ENCODE measurements around the gene ASB16. TPM values are rescaled to one million over a fixed set of nuclear protein-coding genes. Genes with fewer than 3 reads are reported as not detected.
A peak's percentile ranks its signal among the peaks of the same experiment; 100 is the strongest.

The ASB16 gene
- total RNA-seq, 1 experiment from 2014 or later, result 0.11 TPM

DNA sequence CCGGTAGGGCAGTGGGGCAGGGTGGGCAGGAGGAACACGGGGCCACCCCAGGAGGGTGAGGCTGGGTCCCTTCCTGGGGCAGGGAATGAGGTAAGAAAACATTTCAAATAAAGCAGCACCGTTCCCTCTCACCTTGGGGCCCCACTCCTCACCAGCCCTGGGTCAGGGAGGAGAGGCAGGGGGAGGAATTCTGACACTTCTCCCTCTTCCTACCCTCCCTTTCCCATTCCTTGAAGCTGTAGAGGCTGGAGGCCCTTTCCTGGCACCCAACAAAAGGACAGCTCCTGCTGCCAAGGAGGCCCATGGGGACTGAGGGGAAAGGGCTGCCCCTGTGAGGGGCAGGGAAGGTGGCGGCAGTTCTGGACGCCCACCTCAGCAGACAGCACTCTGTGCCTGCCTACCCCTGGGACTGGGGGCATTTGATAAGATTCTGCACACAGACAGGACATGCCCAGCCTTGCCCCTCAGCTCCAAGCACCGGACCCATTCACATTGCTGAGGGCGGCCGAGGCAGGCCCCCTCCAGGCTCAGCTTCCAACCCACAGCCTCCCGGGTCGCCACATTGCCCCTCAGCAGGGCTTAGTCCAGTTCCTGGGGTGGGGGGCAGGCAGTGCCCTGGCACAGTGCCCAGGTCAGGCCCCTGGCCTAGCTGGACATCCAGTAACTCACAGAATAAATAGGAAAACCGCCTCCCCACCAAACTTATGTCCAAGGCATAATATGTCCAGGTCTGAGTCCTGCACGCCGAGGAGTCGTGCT lies 23.0 kb downstream of the ASB16 start:
- POLR2A ChIA-PET, result no interaction called here
- no peaks in the 10 kb centered on the region for H3K27me3 Mint-ChIP-seq (ENCODE audit: low read depth)
- no peak for ATAC-seq
- H3K4me1 Mint-ChIP-seq, result peaks cover 28% of the 10 kb centered on the region
- H3K27ac Mint-ChIP-seq, result peak overlapping the region; percentile 78; the same call in 1 of the 2 replicates
- H3K4me3 Mint-ChIP-seq, result no peak overlapping the region
- CTCF ChIA-PET, result interaction anchor here (1.2 to 2.4 kb wide), 2 partner anchors 13 to 16 kb away, joined by 3 to 7 read pairs; no protein-coding TSS in a partner anchor
- DNase-seq (ENCODE audit: low spot score), result no peak
- H3K36me3 Mint-ChIP-seq, result peaks cover 46% of the 10 kb centered on the region
- TF ChIP-seq ZNF138 (CRISPR knock-in tag; conservative IDR thresholded peaks at IDR 0.05) (no peak), MXD4 (CRISPR knock-in tag; IDR thresholded peaks at IDR 0.05; ENCODE audit: borderline replicate concordance) (no peak), ZNF423 (CRISPR knock-in tag; IDR thresholded peaks at IDR 0.05) (no peak)
- TF ChIP-seq, protein P1, sequence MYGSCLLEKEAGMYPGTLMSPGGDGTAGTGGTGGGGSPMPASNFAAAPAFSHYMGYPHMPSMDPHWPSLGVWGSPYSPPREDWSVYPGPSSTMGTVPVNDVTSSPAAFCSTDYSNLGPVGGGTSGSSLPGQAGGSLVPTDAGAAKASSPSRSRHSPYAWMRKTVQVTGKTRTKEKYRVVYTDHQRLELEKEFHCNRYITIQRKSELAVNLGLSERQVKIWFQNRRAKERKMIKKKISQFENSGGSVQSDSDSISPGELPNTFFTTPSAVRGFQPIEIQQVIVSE (CRISPR knock-in tag; IDR thresholded peaks at IDR 0.05; ENCODE audit: borderline replicate concordance), result no peak
- no peaks in the 10 kb centered on the region for H3K9me3 Mint-ChIP-seq

DNA sequence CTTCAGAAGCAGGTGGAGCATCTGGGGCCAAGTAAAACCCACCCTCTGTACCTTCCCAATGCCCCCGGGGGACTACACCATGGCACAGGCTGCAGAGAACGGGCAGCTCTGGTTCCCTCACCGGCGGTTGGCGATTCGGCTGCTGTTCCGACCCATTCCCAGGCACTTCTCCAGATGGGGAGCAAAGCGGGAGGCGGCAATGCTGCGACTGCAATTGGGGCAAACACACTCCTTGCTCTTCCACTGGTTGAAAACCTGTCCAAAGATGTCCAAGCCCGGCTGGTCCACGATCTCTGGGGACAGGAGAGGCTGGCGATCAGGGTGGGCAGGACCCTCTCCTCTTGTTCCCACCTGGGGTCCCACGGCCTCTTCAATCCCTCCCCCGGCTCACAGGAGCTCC lies 26.6 kb downstream of the ASB16 start:
- H3K4me1 Mint-ChIP-seq, result peaks cover 25% of the 10 kb centered on the region
- H3K27me3 Mint-ChIP-seq (ENCODE audit: low read depth), result no peaks in the 10 kb centered on the region
- no peak overlapping the region for H3K4me3 Mint-ChIP-seq
- ATAC-seq (no peak), DNase-seq (ENCODE audit: low spot score) (no peak)
- H3K9me3 Mint-ChIP-seq, result no peaks in the 10 kb centered on the region
- POLR2A ChIA-PET, result no interaction called here
- peaks cover 40% of the 10 kb centered on the region for H3K36me3 Mint-ChIP-seq
- TF ChIP-seq, protein P2, sequence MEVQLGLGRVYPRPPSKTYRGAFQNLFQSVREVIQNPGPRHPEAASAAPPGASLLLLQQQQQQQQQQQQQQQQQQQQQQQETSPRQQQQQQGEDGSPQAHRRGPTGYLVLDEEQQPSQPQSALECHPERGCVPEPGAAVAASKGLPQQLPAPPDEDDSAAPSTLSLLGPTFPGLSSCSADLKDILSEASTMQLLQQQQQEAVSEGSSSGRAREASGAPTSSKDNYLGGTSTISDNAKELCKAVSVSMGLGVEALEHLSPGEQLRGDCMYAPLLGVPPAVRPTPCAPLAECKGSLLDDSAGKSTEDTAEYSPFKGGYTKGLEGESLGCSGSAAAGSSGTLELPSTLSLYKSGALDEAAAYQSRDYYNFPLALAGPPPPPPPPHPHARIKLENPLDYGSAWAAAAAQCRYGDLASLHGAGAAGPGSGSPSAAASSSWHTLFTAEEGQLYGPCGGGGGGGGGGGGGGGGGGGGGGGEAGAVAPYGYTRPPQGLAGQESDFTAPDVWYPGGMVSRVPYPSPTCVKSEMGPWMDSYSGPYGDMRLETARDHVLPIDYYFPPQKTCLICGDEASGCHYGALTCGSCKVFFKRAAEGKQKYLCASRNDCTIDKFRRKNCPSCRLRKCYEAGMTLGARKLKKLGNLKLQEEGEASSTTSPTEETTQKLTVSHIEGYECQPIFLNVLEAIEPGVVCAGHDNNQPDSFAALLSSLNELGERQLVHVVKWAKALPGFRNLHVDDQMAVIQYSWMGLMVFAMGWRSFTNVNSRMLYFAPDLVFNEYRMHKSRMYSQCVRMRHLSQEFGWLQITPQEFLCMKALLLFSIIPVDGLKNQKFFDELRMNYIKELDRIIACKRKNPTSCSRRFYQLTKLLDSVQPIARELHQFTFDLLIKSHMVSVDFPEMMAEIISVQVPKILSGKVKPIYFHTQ (CRISPR knock-in tag; IDR thresholded peaks at IDR 0.05), result no peak
- TF ChIP-seq NR3C1 (CRISPR knock-in tag; conservative IDR thresholded peaks at IDR 0.05; ENCODE audit: low read depth) (no peak), NR2C2 (CRISPR knock-in tag; IDR thresholded peaks at IDR 0.05) (no peak), NR1H2 (CRISPR knock-in tag; IDR thresholded peaks at IDR 0.05) (no peak), FOXJ3 (CRISPR knock-in tag; IDR thresholded peaks at IDR 0.05; ENCODE audit: borderline replicate concordance) (no peak), CREM (CRISPR knock-in tag; IDR thresholded peaks at IDR 0.05) (no peak), ESRRA (CRISPR knock-in tag; IDR thresholded peaks at IDR 0.05; ENCODE audit: borderline replicate concordance) (no peak), NFATC4 (CRISPR knock-in tag; IDR thresholded peaks at IDR 0.05) (no peak), IRF2 (CRISPR knock-in tag; IDR thresholded peaks at IDR 0.05; ENCODE audit: borderline replicate concordance, low read depth) (no peak)
- TF ChIP-seq, protein P3, sequence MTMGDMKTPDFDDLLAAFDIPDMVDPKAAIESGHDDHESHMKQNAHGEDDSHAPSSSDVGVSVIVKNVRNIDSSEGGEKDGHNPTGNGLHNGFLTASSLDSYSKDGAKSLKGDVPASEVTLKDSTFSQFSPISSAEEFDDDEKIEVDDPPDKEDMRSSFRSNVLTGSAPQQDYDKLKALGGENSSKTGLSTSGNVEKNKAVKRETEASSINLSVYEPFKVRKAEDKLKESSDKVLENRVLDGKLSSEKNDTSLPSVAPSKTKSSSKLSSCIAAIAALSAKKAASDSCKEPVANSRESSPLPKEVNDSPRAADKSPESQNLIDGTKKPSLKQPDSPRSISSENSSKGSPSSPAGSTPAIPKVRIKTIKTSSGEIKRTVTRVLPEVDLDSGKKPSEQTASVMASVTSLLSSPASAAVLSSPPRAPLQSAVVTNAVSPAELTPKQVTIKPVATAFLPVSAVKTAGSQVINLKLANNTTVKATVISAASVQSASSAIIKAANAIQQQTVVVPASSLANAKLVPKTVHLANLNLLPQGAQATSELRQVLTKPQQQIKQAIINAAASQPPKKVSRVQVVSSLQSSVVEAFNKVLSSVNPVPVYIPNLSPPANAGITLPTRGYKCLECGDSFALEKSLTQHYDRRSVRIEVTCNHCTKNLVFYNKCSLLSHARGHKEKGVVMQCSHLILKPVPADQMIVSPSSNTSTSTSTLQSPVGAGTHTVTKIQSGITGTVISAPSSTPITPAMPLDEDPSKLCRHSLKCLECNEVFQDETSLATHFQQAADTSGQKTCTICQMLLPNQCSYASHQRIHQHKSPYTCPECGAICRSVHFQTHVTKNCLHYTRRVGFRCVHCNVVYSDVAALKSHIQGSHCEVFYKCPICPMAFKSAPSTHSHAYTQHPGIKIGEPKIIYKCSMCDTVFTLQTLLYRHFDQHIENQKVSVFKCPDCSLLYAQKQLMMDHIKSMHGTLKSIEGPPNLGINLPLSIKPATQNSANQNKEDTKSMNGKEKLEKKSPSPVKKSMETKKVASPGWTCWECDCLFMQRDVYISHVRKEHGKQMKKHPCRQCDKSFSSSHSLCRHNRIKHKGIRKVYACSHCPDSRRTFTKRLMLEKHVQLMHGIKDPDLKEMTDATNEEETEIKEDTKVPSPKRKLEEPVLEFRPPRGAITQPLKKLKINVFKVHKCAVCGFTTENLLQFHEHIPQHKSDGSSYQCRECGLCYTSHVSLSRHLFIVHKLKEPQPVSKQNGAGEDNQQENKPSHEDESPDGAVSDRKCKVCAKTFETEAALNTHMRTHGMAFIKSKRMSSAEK (CRISPR knock-in tag; IDR thresholded peaks at IDR 0.05; ENCODE audit: borderline replicate concordance), result no peak
- TF ChIP-seq, protein P4, sequence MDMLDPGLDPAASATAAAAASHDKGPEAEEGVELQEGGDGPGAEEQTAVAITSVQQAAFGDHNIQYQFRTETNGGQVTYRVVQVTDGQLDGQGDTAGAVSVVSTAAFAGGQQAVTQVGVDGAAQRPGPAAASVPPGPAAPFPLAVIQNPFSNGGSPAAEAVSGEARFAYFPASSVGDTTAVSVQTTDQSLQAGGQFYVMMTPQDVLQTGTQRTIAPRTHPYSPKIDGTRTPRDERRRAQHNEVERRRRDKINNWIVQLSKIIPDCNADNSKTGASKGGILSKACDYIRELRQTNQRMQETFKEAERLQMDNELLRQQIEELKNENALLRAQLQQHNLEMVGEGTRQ (CRISPR knock-in tag; IDR thresholded peaks at IDR 0.05), result no peak
- TF ChIP-seq, protein P5, sequence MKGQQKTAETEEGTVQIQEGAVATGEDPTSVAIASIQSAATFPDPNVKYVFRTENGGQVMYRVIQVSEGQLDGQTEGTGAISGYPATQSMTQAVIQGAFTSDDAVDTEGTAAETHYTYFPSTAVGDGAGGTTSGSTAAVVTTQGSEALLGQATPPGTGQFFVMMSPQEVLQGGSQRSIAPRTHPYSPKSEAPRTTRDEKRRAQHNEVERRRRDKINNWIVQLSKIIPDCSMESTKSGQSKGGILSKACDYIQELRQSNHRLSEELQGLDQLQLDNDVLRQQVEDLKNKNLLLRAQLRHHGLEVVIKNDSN (CRISPR knock-in tag; IDR thresholded peaks at IDR 0.05), result no peak
- TF ChIP-seq, protein P6, sequence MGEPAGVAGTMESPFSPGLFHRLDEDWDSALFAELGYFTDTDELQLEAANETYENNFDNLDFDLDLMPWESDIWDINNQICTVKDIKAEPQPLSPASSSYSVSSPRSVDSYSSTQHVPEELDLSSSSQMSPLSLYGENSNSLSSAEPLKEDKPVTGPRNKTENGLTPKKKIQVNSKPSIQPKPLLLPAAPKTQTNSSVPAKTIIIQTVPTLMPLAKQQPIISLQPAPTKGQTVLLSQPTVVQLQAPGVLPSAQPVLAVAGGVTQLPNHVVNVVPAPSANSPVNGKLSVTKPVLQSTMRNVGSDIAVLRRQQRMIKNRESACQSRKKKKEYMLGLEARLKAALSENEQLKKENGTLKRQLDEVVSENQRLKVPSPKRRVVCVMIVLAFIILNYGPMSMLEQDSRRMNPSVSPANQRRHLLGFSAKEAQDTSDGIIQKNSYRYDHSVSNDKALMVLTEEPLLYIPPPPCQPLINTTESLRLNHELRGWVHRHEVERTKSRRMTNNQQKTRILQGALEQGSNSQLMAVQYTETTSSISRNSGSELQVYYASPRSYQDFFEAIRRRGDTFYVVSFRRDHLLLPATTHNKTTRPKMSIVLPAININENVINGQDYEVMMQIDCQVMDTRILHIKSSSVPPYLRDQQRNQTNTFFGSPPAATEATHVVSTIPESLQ (CRISPR knock-in tag; IDR thresholded peaks at IDR 0.05), result no peak
- TF ChIP-seq, protein P7, sequence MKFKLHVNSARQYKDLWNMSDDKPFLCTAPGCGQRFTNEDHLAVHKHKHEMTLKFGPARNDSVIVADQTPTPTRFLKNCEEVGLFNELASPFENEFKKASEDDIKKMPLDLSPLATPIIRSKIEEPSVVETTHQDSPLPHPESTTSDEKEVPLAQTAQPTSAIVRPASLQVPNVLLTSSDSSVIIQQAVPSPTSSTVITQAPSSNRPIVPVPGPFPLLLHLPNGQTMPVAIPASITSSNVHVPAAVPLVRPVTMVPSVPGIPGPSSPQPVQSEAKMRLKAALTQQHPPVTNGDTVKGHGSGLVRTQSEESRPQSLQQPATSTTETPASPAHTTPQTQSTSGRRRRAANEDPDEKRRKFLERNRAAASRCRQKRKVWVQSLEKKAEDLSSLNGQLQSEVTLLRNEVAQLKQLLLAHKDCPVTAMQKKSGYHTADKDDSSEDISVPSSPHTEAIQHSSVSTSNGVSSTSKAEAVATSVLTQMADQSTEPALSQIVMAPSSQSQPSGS (CRISPR knock-in tag; IDR thresholded peaks at IDR 0.05; ENCODE audit: borderline replicate concordance, low read depth), result no peak
- peak overlapping the region; percentile 55; the same call in 1 of the 2 replicates for H3K27ac Mint-ChIP-seq
- CTCF ChIA-PET, result interaction anchor here (5.1 kb wide), 1 partner anchor 13 kb away, joined by 47 read pairs; no protein-coding TSS in a partner anchor
